ENCODE measurements around the gene LSS. TPM values are rescaled to one million over a fixed set of nuclear protein-coding genes. Genes with fewer than 3 reads are reported as not detected.

LSS gene
- total and polyA plus RNA-seq, 2 of the 8 experiments (the other 6 are each of a cell fraction or from before 2014, with no cell fraction given), result 96.1 to 123 TPM

DNA sequence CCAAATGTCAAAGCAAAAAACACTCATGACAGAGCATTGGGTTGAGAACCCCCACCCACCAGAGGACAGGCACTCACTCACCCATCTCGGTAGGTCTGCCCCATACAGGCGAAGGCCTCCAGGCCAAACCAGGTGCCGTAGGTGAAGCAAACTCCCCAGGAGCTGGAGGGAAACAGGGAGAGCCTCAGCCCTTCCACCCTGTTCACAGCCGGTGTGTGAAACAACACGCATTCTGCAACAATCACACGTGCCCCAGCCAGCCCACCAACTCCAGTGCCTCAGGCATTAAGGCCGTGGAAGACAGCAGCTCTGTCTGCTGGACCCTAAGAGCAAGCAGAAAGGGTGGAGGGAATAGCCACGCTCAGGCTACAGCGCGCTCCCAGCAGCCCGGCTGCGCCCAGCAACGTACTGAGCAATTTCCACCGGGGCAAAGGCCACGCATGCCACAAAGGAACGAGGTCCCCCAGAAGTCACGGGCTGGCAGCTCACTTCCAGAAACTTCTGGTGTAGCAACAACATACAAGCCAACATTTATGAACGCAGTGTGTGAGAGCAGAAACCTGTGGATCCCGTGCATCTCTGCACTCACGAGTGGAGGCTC, 32.9 kb downstream of the LSS start:
- CTCF ChIA-PET (ENCODE audit: partially characterized antibody), result interaction anchor here (1.5 kb wide), 1 partner anchor 41 kb away, joined by 3 read pairs; no protein-coding TSS in a partner anchor
- no peak overlapping the region for H3K14ac ChIP-seq (ENCODE audit: insufficient read length)
- POLR2A ChIA-PET (ENCODE audit: partially characterized antibody), result interaction anchor here (1.2 kb wide), 1 partner anchor 14 kb away, joined by 3 read pairs; no protein-coding TSS in a partner anchor
- no peak overlapping the region for H2AK5ac ChIP-seq (ENCODE audit: low read depth, low read length)
- no peak overlapping the region for H2AFZ ChIP-seq (ENCODE audit: low read length)
- 0 out of 2 replicates have a peak overlapping the region, but pooled peaks have one; percentile 41 for H4K8ac ChIP-seq (ENCODE audit: extremely low read depth, insufficient read depth, low read length)
- H3K4me1 ChIP-seq (replicated peaks in 1 of 4; ENCODE audit: control insufficient read depth in 3 of 4, insufficient read depth in 4 of 4, low read length in 3 of 4), result no peaks in the 10 kb centered on the region; a peak in 1 of 7 replicates
- no peaks in the 10 kb centered on the region for H3K9me3 ChIP-seq (ENCODE audit: insufficient read depth in 2 of 2, low read depth in 1 of 2, low read length in 1 of 2)
- H3K27ac ChIP-seq (ENCODE audit: low read depth, low read length), result peak overlapping the region; percentile 25; the same call in 1 of the 2 replicates
- 92% methylated on average over 20 of the region's 20 CpGs; no CpG with 5 or more reads in 1 of the 2 experiments for WGBS, 2 experiments (ENCODE audit: extremely low coverage in 1 of 2, insufficient coverage in 1 of 2, insufficient read length in 1 of 2, insufficient replicate concordance in 2 of 2, low coverage in 1 of 2, low lambda C conversion rate in 2 of 2, missing lambda C conversion rate in 1 of 2)
- H3K56ac ChIP-seq (replicated peaks; ENCODE audit: insufficient read length, low read depth, low read length), result no peak overlapping the region
- H3K18ac ChIP-seq (ENCODE audit: extremely low read depth, low read length), result no peak overlapping the region
- no peaks in the 10 kb centered on the region; the same call in 1 of the 2 replicates for H3K79me1 ChIP-seq (ENCODE audit: low read depth, low read length)
- no peak overlapping the region for H3K23ac ChIP-seq (ENCODE audit: insufficient read length)
- no peak overlapping the region for H2BK12ac ChIP-seq (ENCODE audit: low read depth, low read length)
- H4K5ac ChIP-seq (ENCODE audit: insufficient read length, low read depth, low read length), result no peak overlapping the region
- H2BK120ac ChIP-seq (replicated peaks; ENCODE audit: low read depth, low read length), result no peak overlapping the region
- H3K4me2 ChIP-seq (ENCODE audit: insufficient read depth in 1 of 2, low read depth in 2 of 2, low read length in 2 of 2), result no peak overlapping the region
- H2BK5ac ChIP-seq (ENCODE audit: low read depth, low read length), result no peak overlapping the region
- no peaks in the 10 kb centered on the region for H3K79me2 ChIP-seq (ENCODE audit: control insufficient read depth in 1 of 2, insufficient read depth in 2 of 2, low read length in 2 of 2)
- peaks cover 8 to 46% (median 34%) of the 10 kb centered on the region in 4 experiments; a peak in 7 of 8 replicates for H3K36me3 ChIP-seq (ENCODE audit: control insufficient read depth in 2 of 4, insufficient read depth in 4 of 4, low read length in 3 of 4)
- no peak for FAIRE-seq
- no peak overlapping the region for H2BK20ac ChIP-seq (ENCODE audit: low read length)
- H3K23me2 ChIP-seq (ENCODE audit: low read depth, low read length), result no peaks in the 10 kb centered on the region
- H3K9ac ChIP-seq (replicated peaks in 1 of 4; ENCODE audit: extremely low read depth in 1 of 4, low read depth in 3 of 4, low read length in 3 of 4), result no peak overlapping the region
- no peaks in the 10 kb centered on the region for H3K27me3 ChIP-seq (replicated peaks in 1 of 4; ENCODE audit: control insufficient read depth in 3 of 4, extremely low read depth in 1 of 4, insufficient read depth in 3 of 4, low read length in 3 of 4)
- H3K4me3 ChIP-seq (ENCODE audit: extremely low read depth in 1 of 4, insufficient read depth in 2 of 4, low read depth in 3 of 4, low read length in 4 of 4), result no peak overlapping the region
- no peak overlapping the region for H2BK15ac ChIP-seq (ENCODE audit: low read length)
- peak in 1 of 2 experiments; percentile 35 for DNase-seq (ENCODE audit: low read depth in 1 of 2, low spot score in 2 of 2)
- H4K20me1 ChIP-seq (replicated peaks in 1 of 2; ENCODE audit: control insufficient read depth in 1 of 2, insufficient read depth in 2 of 2, low read length in 2 of 2), result peaks cover 2 to 11% of the 10 kb centered on the region in 2 experiments
- H4K91ac ChIP-seq (replicated peaks; ENCODE audit: insufficient read length, low read length), result no peak overlapping the region
- no peak overlapping the region for H3K4ac ChIP-seq (replicated peaks; ENCODE audit: insufficient read length, low read depth, low read length)
- no peak for TF ChIP-seq POLR2AphosphoS5 (IDR thresholded peaks at IDR 0.05; ENCODE audit: low read depth, low read length)
- TF ChIP-seq, protein P1, sequence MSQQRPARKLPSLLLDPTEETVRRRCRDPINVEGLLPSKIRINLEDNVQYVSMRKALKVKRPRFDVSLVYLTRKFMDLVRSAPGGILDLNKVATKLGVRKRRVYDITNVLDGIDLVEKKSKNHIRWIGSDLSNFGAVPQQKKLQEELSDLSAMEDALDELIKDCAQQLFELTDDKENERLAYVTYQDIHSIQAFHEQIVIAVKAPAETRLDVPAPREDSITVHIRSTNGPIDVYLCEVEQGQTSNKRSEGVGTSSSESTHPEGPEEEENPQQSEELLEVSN (IDR thresholded peaks at IDR 0.05), result no peak
- no peak for TF ChIP-seq CEBPB (IDR thresholded peaks at IDR 0.05; ENCODE audit: low read depth, low read length)
- TF ChIP-seq BCL11A (IDR thresholded peaks at IDR 0.05; ENCODE audit: low read depth in 2 of 2, low read length in 2 of 2), result no peak

Measured in H1 (cell line).